Esophagus (tissue), 2 donors: ENCODE measurements around the gene LILRB1. TPM values are rescaled to one million over a fixed set of nuclear protein-coding genes. Genes with fewer than 3 reads are reported as not detected.
"Not testable (repeated sequence)": the region's sequence is repeated elsewhere in the genome, so short reads cannot be mapped to it uniquely, and the experiment has no call there.

Experiments used
- H3K27ac ChIP-seq, 2 donors: one replicate each; pipeline ENCODE4 v1.5.1; 2013; ENCODE audit warnings: low read depth in 2 of 2, mild to moderate bottlenecking in 2 of 2, inconsistent platforms in 1 of 2, low read length in 1 of 2, moderate library complexity in 1 of 2
- H3K27me3 ChIP-seq, 2 donors: one replicate each; pipeline ENCODE4 v1.6.1; 2013; ENCODE audit warnings: low read length in 2 of 2, control low read depth in 1 of 2, mild to moderate bottlenecking in 1 of 2; ENCODE audit not compliant: insufficient read depth in 2 of 2, control insufficient read depth in 1 of 2
- H3K36me3 ChIP-seq, 2 donors: one replicate each; pipeline ENCODE4 v1.6.1; 2013; ENCODE audit warnings: low read length in 1 of 2; ENCODE audit not compliant: control insufficient read depth in 2 of 2, insufficient read depth in 2 of 2
- H3K4me1 ChIP-seq, 2 donors: one replicate each; pipeline ENCODE4 v1.6.1; 2013; ENCODE audit warnings: low read length in 1 of 2; ENCODE audit not compliant: control insufficient read depth in 2 of 2, insufficient read depth in 2 of 2
- H3K4me3 ChIP-seq, 2 donors: one replicate each; pipeline ENCODE4 v1.5.1; 2013; ENCODE audit warnings: low read length in 2 of 2, mild to moderate bottlenecking in 2 of 2, low read depth in 1 of 2, moderate library complexity in 1 of 2
- H3K9me3 ChIP-seq, 2 donors: one replicate each; pipeline ENCODE4 v1.6.1; 2013; ENCODE audit warnings: mild to moderate bottlenecking in 2 of 2, low read depth in 1 of 2, low read length in 1 of 2, moderate library complexity in 1 of 2; ENCODE audit not compliant: control insufficient read depth in 2 of 2, insufficient read depth in 1 of 2
- WGBS, 2 donors: extraction: QIAGEN DNeasy Blood & Tissue Kit; methylation state at CpG; one replicate each; pipeline ENCODE4 v1.1.7; 2013; 5-methylcytosine and 5-hydroxymethylcytosine counted together
- polyA plus RNA-seq, 2 donors: library from polyadenylated mRNA; stranded (reverse); fragments of 200-250 nt; gene quantifications; one replicate each; pipeline ENCODE4 v1.2.3, GENCODE V29; 2013
- donor health status: healthy with polysubstance abuse.
- donor health status: Bipolar disorder and iron deficiency.

Gene LILRB1
- polyA plus RNA-seq, 2 donors, result 0.46 to 0.55 TPM

DNA sequence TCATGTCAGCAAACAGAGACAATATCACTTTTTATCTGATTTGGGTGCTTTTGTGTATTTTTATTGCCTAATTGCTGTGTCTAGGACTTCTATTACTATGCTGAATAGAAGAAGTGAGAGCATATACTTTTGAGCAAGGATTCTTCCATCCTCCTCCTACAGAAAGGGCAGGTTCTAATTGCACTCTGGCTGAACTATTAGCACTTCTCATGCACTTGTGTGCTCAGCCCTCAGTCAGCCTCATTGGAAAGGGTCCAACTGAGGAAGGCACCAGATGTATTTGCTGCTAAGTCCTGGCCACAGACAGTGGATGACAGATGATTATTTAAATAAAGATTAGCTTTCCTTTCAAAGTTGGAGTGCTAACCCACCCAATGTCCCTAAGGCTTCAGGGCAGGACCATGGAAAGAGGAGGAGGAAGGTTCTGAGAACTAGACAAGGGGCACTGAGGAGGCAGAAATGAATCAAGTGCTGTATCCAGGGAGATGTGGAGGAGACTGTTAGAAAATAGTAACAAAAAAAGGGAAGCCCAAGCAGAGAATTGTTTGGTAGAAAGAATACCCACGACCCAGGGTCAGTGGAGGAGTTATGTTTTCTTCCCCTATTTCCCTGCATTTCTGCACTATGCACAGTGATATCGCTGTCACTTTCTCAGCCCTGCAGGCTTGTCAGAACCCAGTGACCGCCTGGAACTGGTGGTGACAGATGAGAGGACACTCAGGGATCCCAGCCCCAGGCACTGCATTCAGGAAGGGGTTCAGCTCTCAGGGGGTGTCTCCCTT is 40.5 kb downstream of the LILRB1 start:
- H3K9me3 ChIP-seq, result no peaks in the 10 kb centered on the region
- no peaks in the 10 kb centered on the region for H3K27me3 ChIP-seq
- H3K27ac ChIP-seq, result no peak overlapping the region
- WGBS, 2 donors, result 54 to 55% methylated on average over 3 of the region's 3 CpGs
- H3K4me1 ChIP-seq, result no peaks in the 10 kb centered on the region
- no peak overlapping the region for H3K4me3 ChIP-seq
- no peaks in the 10 kb centered on the region for H3K36me3 ChIP-seq

DNA sequence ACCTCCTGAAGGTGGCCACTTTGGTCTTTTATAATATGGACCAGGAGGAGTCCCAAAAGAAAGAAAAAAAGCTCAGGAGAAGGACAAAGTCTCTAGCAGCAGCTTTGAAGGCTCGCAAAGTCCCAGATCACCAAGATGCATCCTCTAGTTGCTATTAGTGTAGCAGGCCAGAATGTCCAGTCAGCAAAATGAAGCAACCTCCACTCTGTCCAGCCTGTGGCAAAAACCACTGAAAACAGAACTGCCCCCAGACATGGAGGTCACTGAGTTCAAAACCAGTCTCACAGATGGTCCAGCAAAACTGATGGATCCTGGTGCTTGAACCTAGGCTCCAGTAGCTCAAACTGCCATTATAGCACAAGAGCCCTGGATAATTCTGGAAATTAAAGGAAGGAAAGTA is 42.9 kb downstream of the LILRB1 start:
- Histone ChIP-seq H3K27ac (no peak overlapping the region), H3K9me3 (no peaks in the 10 kb centered on the region), H3K4me1 (no peaks in the 10 kb centered on the region), H3K27me3 (no peaks in the 10 kb centered on the region), H3K36me3 (no peaks in the 10 kb centered on the region), H3K4me3 (no peak overlapping the region)
- WGBS, 2 donors, result 87 to 93% methylated on average over 1 of the region's 1 CpG

DNA sequence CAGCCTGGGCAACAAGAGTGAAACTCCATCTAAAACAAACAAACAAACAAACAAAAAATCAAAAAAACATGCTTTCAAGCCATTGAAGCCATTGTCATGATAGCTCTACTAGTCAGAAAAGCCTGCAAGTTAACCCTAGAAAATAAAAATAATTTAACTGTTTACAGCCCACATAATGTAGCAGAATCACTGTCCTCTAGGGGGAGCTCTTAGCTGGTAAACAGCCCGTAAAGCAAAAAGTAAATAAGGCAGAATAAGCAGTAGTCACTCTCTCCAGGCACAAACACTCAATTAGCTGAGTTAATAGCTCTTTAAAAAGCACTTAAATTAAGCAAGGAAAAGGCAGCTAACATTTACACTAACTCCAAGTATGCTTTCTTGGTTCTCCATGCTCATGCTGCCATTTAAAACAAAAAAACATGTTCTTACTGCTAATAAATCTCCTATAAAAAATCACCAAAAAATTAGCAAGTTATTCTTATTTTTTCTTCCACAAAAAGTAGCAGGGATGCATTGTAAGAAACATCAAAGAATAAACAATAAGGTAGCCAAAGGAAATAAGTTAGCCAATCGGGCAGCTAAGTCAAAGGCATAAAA is 43.8 kb downstream of the LILRB1 start:
- H3K9me3 ChIP-seq, result no peaks in the 10 kb centered on the region
- no peaks in the 10 kb centered on the region for H3K27me3 ChIP-seq
- H3K27ac ChIP-seq, result no peak overlapping the region
- 47 to 48% methylated on average over 2 of the region's 2 CpGs for WGBS, 2 donors
- no peaks in the 10 kb centered on the region for H3K36me3 ChIP-seq
- no peaks in the 10 kb centered on the region for H3K4me1 ChIP-seq
- H3K4me3 ChIP-seq, result no peak overlapping the region

DNA sequence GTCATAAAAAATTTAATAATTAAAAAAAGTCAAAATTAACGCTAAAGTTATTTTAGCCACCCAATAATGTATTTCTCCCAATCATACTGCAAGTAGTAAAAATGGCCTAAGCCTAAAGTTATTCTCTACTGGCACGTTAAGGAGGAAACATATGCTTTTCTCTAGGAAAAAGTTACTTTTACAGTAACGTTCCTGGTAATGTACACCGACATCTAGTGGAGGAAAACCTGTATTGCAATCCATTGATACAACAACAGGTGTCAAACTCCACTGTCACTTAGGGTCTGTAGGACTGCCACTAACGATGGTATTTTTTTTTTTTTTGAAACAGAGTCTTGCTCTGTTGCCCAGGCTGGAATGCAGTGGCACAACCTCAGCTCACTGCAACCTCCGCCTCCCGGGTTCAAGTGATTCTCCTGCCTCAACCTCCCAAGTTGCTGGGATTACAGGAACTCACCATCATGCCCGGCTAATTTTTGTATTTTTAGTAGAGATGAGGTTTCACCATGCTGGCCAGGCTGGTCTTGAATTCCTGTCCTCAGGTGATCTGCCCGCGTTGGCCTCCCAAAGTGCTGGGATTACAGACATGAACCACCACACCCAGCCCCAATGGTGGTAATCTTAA is 46.0 kb downstream of the LILRB1 start:
- H3K36me3 ChIP-seq, H3K4me3 ChIP-seq, H3K27ac ChIP-seq, H3K27me3 ChIP-seq, H3K9me3 ChIP-seq, H3K4me1 ChIP-seq: not testable (repeated sequence)
- 21 to 29% methylated on average over 10 of the region's 10 CpGs for WGBS, 2 donors

DNA sequence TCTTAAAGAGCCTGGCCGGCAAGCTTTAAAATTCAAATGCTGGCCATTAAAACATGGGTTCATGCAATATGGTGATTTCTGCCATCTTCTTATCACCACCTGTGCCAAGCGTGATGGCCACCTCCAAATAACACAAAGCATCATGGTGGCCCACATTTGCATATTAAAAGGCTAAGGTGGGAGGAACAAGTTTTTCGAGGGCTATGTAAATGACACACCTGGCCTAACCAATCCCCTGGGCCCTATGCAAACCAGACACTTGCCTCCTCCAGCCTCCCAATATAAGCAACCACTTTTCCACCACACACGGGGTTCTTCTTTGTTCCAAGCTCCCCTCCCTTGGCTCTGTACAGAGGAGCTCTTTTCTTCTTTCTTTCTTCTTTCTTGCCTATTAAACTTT is 46.9 kb downstream of the LILRB1 start:
- 55 to 60% methylated on average over 4 of the region's 4 CpGs for WGBS, 2 donors
- Histone ChIP-seq H3K4me3 (no peak overlapping the region), H3K9me3 (no peaks in the 10 kb centered on the region), H3K27ac (no peak overlapping the region), H3K36me3 (no peaks in the 10 kb centered on the region), H3K27me3 (no peaks in the 10 kb centered on the region), H3K4me1 (no peaks in the 10 kb centered on the region)

DNA sequence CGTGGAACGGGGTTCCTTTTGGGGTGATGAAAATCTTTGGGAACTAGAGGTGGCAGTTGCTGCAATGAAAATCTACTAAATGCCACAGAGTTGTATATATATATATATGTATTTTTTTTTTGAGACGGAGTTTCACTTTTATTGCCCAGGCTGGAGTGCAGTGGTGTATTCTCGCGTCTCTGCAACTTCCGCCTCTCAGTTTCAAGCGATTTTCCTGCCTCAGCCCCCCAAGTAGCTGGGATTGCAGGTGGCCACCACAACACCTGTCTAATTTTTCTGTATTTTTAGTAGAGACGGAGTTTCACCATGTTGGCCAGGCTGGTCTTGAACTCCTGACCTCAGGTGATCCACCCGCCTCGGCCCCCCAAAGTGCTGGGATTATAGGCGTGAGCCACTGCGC is 51.3 kb downstream of the LILRB1 start:
- H3K36me3 ChIP-seq, H3K4me3 ChIP-seq, H3K27ac ChIP-seq, H3K4me1 ChIP-seq, H3K27me3 ChIP-seq, H3K9me3 ChIP-seq: not testable (repeated sequence)
- WGBS, 2 donors, result 77 to 84% methylated on average over 12 of the region's 12 CpGs

DNA sequence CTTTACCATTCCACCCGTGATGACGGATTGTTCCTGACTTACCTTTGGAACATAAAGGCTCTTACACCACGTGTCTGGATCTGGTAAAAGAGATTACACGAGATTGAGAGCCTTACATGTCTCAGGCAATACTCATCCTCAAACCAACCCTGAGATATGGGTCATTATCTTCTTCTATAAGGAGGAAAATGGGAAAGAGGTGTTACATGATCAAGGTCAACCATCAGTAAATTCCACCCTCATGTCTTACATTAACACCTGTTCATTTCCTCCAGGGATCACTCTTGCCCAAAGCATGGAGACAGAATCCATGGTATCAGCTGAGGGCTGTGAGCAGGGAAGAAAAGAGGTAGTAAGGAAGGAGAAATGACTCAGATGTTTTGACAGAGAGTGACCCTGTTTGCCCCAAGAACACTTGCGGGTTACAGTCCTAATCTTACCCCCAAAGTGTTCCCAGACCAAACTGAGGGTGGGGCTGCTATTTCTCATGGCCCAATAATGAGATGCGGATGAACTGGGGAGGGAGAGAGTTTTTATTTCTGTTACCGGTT is 52.1 kb downstream of the LILRB1 start:
- WGBS, 2 donors, result 54 to 57% methylated on average over 7 of the region's 7 CpGs

DNA sequence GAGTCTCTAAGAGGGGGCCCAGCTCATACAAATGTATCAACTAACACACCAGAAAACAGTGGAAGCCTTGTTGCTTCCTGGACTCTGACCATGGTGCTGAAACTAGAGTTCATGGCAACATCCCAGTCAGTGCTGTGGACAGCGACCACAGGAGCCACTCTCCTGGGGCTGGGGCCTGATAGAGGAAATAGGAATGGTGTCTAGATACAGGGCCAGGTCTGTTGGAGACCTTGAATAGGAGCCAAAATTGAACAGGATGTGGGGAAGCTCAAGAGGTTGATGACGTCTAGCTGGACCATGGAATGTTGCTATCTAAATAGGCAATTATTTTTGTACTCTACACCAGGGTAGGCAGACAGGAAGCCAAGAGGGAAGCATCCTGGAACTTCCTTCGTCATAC is 54.2 kb downstream of the LILRB1 start:
- Histone ChIP-seq H3K36me3 (no peaks in the 10 kb centered on the region), H3K27me3 (peaks cover 0 to 2% of the 10 kb centered on the region in 2 donors), H3K27ac (no peak overlapping the region), H3K4me3 (no peak overlapping the region), H3K4me1 (no peaks in the 10 kb centered on the region), H3K9me3 (no peaks in the 10 kb centered on the region)
- WGBS, 2 donors, result 24 to 29% methylated on average over 3 of the region's 3 CpGs

More for the DNA sequence above, 52.1 kb downstream of the LILRB1 start:
- Histone ChIP-seq H3K36me3 (no peaks in the 10 kb centered on the region), H3K9me3 (no peaks in the 10 kb centered on the region), H3K27me3 (peaks cover 0 to 2% of the 10 kb centered on the region in 2 donors), H3K4me1 (no peaks in the 10 kb centered on the region), H3K4me3 (no peak overlapping the region), H3K27ac (no peak overlapping the region)
